ENCODE measurements around the gene UFM1.

The UFM1 gene

DNA sequence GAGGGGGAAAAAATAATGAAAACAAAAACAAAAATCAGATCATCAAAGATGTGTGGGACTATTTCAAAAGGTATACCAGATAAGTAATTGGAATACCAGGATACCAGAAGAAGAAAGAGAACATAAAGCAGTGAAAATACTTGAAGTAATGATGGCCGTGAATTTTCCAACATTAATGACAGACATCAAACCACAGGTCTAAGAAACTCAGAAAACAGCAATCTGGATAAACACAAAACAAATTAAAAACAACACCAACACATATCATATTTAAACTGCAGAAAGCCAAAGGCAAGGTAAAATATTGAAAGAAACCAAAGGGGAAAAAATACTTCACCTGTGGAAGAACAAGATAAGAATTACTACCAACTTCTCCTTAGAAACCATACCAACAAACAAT, 24.2 kb upstream of the UFM1 start:
- DNase-seq (ENCODE audit: low spot score), result no peak
- TF ChIP-seq, protein P1, sequence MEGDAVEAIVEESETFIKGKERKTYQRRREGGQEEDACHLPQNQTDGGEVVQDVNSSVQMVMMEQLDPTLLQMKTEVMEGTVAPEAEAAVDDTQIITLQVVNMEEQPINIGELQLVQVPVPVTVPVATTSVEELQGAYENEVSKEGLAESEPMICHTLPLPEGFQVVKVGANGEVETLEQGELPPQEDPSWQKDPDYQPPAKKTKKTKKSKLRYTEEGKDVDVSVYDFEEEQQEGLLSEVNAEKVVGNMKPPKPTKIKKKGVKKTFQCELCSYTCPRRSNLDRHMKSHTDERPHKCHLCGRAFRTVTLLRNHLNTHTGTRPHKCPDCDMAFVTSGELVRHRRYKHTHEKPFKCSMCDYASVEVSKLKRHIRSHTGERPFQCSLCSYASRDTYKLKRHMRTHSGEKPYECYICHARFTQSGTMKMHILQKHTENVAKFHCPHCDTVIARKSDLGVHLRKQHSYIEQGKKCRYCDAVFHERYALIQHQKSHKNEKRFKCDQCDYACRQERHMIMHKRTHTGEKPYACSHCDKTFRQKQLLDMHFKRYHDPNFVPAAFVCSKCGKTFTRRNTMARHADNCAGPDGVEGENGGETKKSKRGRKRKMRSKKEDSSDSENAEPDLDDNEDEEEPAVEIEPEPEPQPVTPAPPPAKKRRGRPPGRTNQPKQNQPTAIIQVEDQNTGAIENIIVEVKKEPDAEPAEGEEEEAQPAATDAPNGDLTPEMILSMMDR (IDR thresholded peaks at IDR 0.05; ENCODE audit: extremely low read depth, missing control alignments), result no peak

DNA sequence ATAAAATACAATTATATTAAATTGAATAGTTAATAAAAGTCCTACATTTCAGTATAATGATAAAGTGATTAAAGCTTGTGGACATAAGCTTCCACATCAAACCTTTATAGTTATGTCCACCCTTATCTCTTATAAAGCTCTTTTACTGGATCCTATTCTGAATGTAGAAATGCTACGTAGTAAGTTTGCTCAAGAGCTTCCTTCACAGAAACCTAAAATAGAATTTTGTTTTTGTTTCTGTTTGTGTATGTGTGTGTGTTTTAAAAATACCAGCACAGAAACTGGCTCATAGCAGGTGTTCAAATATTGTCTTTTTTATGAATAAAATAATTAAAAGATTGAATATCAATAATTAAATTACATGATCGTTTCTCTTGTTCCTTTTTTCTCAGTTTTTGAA, 21.0 kb upstream of the UFM1 start:
- DNase-seq (ENCODE audit: low spot score), result no peak
- TF ChIP-seq, protein P1 (IDR thresholded peaks at IDR 0.05; ENCODE audit: extremely low read depth, missing control alignments), result no peak

DNA sequence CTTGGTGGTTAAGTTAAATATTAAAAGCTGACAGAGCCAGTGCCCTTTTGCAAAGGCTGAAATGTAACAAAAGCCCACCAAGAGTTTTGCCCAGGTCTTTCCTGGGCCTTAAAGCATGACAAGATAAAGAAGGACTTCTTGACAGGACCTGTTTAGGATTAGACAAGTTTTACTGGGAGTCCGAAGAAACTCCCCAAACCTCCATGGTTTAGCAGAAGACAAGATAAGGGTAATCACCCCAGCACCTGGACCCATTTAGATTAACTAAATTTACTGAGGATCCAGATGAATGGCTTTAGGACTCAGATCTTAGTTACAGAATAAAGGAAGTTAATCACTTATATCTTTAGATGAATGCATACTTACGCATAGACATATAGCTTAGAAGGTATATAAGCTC, 14.8 kb upstream of the UFM1 start:
- TF ChIP-seq, protein P1 (IDR thresholded peaks at IDR 0.05; ENCODE audit: extremely low read depth, missing control alignments), result no peak
- DNase-seq (ENCODE audit: low spot score), result no peak

DNA sequence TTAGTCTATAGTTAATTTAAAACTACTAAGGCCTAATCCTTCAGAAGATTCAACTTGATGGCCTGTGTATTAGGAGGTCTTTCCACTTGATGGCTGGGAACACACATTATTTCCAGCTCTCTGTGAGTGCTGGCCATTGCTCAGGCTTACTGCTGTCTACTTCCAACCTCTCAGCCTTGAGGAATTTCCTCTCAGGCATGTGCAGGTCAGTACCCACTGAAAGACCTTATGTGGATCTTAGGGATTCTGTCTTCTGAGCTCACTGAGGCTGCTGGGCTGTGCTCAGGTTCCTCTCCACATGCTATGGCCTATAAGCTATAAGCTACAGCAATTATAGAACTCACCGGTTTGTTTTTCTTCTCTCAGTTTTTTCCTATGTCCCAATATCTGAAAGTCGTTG, 11.6 kb upstream of the UFM1 start:
- DNase-seq (ENCODE audit: low spot score), result no peak
- TF ChIP-seq, protein P1 (IDR thresholded peaks at IDR 0.05; ENCODE audit: extremely low read depth, missing control alignments), result no peak

DNA sequence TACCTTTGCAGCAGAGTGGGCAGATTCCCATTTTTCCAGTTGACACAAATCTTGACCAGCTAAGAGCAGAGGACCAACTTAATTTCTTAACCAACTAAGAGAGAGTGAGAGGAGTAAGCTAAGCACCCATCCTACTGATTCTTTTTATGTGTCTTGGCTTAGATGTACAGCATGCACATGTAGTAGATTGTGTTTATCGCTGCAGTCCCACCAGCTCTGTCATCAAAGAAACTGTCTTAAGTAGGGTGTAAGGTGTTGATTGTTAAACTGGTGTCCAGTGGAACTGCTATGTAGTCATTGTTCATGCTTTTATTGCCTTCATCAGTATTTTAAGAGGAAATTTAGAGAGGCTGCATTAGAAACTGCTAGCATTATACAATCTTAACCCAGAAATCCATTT, 9.0 kb upstream of the UFM1 start:
- DNase-seq (ENCODE audit: low spot score), result no peak
- TF ChIP-seq, protein P1 (IDR thresholded peaks at IDR 0.05; ENCODE audit: extremely low read depth, missing control alignments), result no peak

DNA sequence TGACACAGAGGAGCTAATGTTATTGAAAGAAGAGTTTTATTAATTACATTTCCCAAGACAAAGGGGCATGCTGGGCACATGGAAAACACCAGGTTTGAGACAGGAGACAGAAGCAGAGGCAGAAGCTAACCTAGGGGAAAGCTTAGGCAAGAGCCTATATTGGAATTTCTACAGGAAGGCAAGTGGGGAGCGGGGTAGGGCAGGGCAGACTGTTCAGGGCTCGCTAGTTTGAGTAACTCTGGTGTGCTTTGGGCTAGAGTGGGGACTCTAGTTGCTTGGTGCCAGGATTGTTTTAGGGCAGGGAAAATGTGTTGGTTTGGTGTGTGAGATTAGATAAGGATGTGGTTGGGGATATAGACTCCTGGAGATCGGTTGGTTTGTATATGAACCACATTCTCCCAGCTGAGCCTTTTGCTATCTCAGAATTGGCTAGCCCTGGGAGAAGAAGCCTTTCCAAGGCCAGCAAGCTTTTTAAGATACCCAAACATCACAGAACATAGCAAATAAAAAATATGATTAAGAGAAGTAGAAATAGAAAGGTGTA, 8.4 kb upstream of the UFM1 start:
- TF ChIP-seq, protein P1 (IDR thresholded peaks at IDR 0.05; ENCODE audit: extremely low read depth, missing control alignments), result no peak
- no peak for DNase-seq (ENCODE audit: low spot score)

DNA sequence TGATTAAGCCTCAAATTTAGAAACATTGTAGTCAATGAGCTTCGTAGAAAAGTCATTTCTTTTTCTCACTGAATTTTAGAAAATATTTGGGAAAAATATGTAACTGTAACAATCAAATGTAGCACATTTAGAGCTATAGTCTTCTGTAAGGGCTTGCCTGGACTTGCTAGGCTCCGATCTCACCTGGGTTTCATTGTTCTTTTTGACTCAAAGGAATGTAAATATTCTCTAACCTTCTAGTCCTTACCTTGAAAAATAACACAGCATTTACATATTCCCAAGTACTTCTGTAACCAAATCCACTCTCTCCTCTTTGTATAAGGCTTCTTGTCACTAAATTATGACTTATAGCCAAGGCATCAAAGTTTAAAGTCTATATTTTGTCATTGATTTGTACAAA, 2.9 kb upstream of the UFM1 start:
- DNase-seq (ENCODE audit: low spot score), result no peak
- TF ChIP-seq, protein P1 (IDR thresholded peaks at IDR 0.05; ENCODE audit: extremely low read depth, missing control alignments), result no peak
